ENCODE data around the gene TCAF1. TPM values are rescaled to one million over a fixed set of nuclear protein-coding genes. Genes with fewer than 3 reads are reported as not detected.

The TCAF1 gene
- total and polyA plus RNA-seq, 2 donors (not counting 1 experiment from before 2014, with no cell fraction given) = 7.1 to 17.3 TPM

DNA sequence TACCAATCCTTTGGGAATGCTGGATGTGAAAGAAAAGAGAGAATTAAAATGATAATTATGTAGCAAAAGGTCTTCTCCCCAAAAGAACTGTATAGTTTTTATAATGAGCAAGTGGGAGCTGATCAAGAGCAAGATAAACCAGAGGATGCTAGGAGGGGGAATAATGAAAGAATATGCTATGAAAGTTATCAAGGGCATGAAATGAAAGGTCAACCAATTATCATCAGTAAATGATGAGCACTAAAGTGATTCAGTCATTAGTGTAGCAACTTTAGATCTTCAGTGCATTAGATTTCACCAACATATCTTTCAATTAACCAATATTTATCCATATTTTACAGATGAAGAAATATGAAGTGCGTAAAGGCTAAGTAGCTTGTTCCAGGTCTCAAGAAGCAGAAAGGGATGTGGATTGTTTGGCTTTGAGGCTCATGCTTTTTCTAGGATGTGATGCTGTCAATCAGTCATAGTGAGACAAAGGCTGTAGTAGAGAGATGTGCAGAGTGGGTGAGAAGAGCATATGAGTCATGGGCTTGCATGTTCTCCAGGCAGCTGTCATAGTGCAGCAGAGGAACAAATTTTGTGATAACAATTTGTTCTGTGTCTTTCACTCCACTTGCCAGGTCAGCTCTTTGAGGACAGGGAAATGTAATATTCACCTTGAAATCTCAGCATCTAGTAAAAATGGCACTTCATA is 27.4 kb upstream of the TCAF1 start:
- CTCF ChIA-PET = no interaction called here
- WGBS (ENCODE audit: insufficient coverage) = 71% methylated on average over 1 of the region's 1 CpG
- Histone ChIP-seq H3K27ac (ENCODE audit: low read length in 2 of 2) (no peak overlapping the region), H3K79me2 (ENCODE audit: control insufficient read depth, insufficient read depth, low read length) (no peaks in the 10 kb centered on the region), H2AFZ (ENCODE audit: insufficient read depth, low read depth, low read length, poor library complexity, severe bottlenecking) (no peak overlapping the region), H3K27me3 (replicated peaks in 1 of 4; ENCODE audit: control extremely low read depth in 1 of 4, control insufficient read depth in 3 of 4, insufficient read depth in 4 of 4, low read length in 3 of 4) (peaks cover 0 to 3% (median 0%) of the 10 kb centered on the region in 4 experiments), H3K9me3 (ENCODE audit: control extremely low read depth in 1 of 3, control insufficient read depth in 2 of 3, insufficient read depth in 1 of 3, low read length in 2 of 3) (peaks cover 0 to 4% (median 4%) of the 10 kb centered on the region in 3 donors), H3K9ac (ENCODE audit: low read length) (no peak overlapping the region), H3K36me3 (replicated peaks in 1 of 2; ENCODE audit: control extremely low read depth in 1 of 2, control insufficient read depth in 1 of 2, extremely low read depth in 1 of 2, insufficient read depth in 2 of 2, low read length in 1 of 2) (no peaks in the 10 kb centered on the region), H4K20me1 (ENCODE audit: control insufficient read depth, insufficient read depth, low read length, poor library complexity, severe bottlenecking) (no peaks in the 10 kb centered on the region), H3K4me2 (replicated peaks; ENCODE audit: low read depth, low read length, poor library complexity, severe bottlenecking) (no peak overlapping the region), H3K4me3 (ENCODE audit: control extremely low read depth in 1 of 5, extremely low read depth in 1 of 5, insufficient read depth in 1 of 5, low read depth in 2 of 5, low read length in 4 of 5) (no peak overlapping the region), H3K4me1 (ENCODE audit: control insufficient read depth in 2 of 2, insufficient read depth in 2 of 2, low read length in 2 of 2) (no peaks in the 10 kb centered on the region)
- no peak overlapping the region for H3K4me3 Mint-ChIP-seq
- POLR2A ChIA-PET = no interaction called here
- peaks cover 3% of the 10 kb centered on the region for H3K27me3 Mint-ChIP-seq
- DNase-seq (no peak), ATAC-seq (ENCODE audit: low read depth) (no peak)
- peaks cover 4% of the 10 kb centered on the region for H3K9me3 Mint-ChIP-seq (ENCODE audit: insufficient read depth)
- intact Hi-C loops (cut with micrococcal nuclease) = no loop called here
- H3K27ac Mint-ChIP-seq = no peak overlapping the region
- TF ChIP-seq EZH2 (IDR thresholded peaks at IDR 0.05; ENCODE audit: borderline replicate concordance, insufficient read depth, low read depth, low read length, poor library complexity, severe bottlenecking) (no peak), CTCF (IDR thresholded peaks at IDR 0.05) (no peak)
- no peaks in the 10 kb centered on the region for H3K4me1 Mint-ChIP-seq

DNA sequence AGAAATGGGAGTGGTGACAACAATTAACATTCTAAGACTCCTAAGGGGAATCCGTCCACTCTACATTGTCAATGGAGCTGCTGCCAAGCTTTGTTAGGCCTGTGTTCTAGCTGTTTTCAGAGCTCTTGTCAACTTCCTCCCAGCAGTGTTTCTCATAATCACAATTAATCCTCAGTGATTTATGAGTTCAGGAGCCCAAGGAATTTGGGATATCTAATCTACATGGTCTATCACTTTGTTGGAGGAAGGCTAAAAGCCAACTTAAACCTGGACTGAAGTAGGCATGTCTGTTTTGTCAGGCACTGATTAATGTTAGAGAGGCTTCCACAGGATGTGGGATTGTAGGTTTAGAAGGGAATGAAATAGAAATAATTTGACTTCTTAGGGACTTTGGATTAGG is 22.9 kb upstream of the TCAF1 start:
- DNase-seq (no peak), ATAC-seq (ENCODE audit: low read depth) (no peak)
- Mint-ChIP-seq H3K4me1 (no peaks in the 10 kb centered on the region), H3K9me3 (ENCODE audit: insufficient read depth) (no peaks in the 10 kb centered on the region), H3K27me3 (peaks cover 26% of the 10 kb centered on the region), H3K4me3 (no peak overlapping the region), H3K27ac (no peak overlapping the region)
- Histone ChIP-seq H3K4me1 (ENCODE audit: control insufficient read depth in 2 of 2, insufficient read depth in 2 of 2, low read length in 2 of 2) (no peaks in the 10 kb centered on the region), H3K4me3 (ENCODE audit: control extremely low read depth in 1 of 5, extremely low read depth in 1 of 5, insufficient read depth in 1 of 5, low read depth in 2 of 5, low read length in 4 of 5) (no peak overlapping the region), H3K27ac (ENCODE audit: low read length in 2 of 2) (no peak overlapping the region), H3K79me2 (ENCODE audit: control insufficient read depth, insufficient read depth, low read length) (no peaks in the 10 kb centered on the region), H3K4me2 (replicated peaks; ENCODE audit: low read depth, low read length, poor library complexity, severe bottlenecking) (no peak overlapping the region), H4K20me1 (ENCODE audit: control insufficient read depth, insufficient read depth, low read length, poor library complexity, severe bottlenecking) (no peaks in the 10 kb centered on the region), H3K9me3 (ENCODE audit: control extremely low read depth in 1 of 3, control insufficient read depth in 2 of 3, insufficient read depth in 1 of 3, low read length in 2 of 3) (no peaks in the 10 kb centered on the region), H3K27me3 (replicated peaks in 1 of 4; ENCODE audit: control extremely low read depth in 1 of 4, control insufficient read depth in 3 of 4, insufficient read depth in 4 of 4, low read length in 3 of 4) (peaks cover 0 to 3% (median 0%) of the 10 kb centered on the region in 4 experiments), H3K9ac (ENCODE audit: low read length) (no peak overlapping the region), H3K36me3 (replicated peaks in 1 of 2; ENCODE audit: control extremely low read depth in 1 of 2, control insufficient read depth in 1 of 2, extremely low read depth in 1 of 2, insufficient read depth in 2 of 2, low read length in 1 of 2) (no peaks in the 10 kb centered on the region), H2AFZ (ENCODE audit: insufficient read depth, low read depth, low read length, poor library complexity, severe bottlenecking) (no peak overlapping the region)
- POLR2A ChIA-PET = no interaction called here
- no peak for TF ChIP-seq EZH2 (IDR thresholded peaks at IDR 0.05; ENCODE audit: borderline replicate concordance, insufficient read depth, low read depth, low read length, poor library complexity, severe bottlenecking)
- intact Hi-C loops (cut with micrococcal nuclease) = no loop called here
- WGBS (ENCODE audit: insufficient coverage) = 100% methylated on average over 1 of the region's 1 CpG
- CTCF ChIA-PET = no interaction called here
